Measurements from ENCODE around the gene MTNR1A.
"Not testable (repeated sequence)": the region's sequence is repeated elsewhere in the genome, so short reads cannot be mapped to it uniquely, and the experiment has no call there.

The MTNR1A gene

DNA sequence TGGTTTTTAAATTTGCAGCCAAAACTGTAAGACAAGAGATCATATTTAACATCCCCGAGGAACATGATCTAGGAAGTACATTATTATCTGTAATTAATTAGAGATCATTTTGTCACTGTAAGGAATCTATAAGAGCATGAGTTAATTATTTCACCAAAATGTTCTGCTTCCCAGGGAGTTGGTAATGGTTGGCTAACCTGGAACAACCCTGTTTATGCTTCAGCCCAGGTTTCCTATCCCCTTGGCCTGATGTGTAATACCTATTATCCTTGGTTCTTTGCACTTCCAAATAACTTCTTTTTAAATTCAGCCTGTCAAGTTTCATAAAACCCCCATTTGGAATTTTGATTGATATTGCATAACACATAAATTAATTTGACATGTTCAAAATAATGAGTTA, 6.4 kb upstream of the MTNR1A start:
- DNase-seq (ENCODE audit: low spot score) = no peak

GRCh38 chr4:186560647-186561046, 5.3 kb upstream of the MTNR1A start:
- DNase-seq (ENCODE audit: low spot score) = no peak

- DNase-seq (ENCODE audit: low spot score) = no peak
Observed at GRCh38 chr4:186557486-186557885, 2.1 kb upstream of the MTNR1A start.

GRCh38 chr4:186557061-186557460, 1.7 kb upstream of the MTNR1A start:
- DNase-seq (ENCODE audit: low spot score) = no peak

DNA sequence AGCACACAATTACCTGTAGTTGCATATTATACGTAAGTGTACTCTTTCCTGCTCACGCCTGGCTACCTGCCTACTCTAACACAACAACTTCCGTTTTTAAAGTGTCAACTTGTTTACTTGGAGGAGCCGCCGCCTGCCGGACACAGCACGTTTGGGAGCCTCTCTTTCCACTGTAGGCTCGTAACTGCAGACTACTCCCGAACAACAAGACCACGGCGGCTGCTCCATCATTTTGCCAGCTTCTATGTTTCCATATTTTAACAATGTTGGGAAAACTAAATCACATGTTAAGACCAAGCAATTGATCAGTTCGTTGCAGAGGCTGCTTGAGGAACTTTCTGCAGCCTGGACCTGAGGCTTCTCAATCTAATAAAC, 841 bp downstream of the MTNR1A start:
- DNase-seq (ENCODE audit: low spot score) = no peak

DNA sequence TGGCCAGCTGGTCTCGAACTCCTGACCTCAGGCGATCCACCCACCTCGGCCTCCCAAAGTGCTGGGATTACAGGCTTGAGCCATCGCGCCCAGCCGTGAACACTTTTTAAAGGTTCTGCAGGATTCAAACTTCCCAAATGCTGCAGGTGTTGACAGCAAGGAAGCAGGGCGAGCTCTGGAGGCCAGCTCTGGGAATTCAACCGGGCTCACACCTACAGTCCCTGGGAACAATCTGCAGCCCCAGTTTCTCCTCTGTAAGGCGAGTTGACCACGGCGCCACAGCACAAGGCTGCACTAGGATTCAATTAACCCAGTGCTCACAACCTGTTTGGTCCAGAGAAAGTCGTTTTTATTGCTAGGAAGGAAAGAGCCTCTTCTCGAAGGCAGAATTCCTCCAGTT, 1.6 kb downstream of the MTNR1A start:
- DNase-seq (ENCODE audit: low spot score) = no peak

DNA sequence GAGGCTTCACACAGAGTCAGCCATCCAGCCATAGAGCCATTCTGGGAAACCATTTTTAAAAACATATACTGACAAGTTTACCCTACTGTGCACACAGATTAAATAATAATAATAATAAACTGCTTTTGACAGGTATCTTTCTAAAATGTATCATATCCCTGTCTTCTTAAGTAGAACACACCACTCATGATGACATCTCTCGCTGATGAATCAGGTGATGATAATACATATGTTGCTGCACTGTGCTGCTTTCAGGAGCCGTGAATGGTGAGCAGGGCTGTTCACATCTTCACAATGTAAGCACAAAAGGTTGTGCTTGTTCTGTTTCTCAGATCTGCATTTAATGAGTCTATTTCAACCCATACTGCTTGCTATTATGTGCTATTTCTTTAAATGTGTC, 3.5 kb downstream of the MTNR1A start:
- no peak for DNase-seq (ENCODE audit: low spot score)

DNA sequence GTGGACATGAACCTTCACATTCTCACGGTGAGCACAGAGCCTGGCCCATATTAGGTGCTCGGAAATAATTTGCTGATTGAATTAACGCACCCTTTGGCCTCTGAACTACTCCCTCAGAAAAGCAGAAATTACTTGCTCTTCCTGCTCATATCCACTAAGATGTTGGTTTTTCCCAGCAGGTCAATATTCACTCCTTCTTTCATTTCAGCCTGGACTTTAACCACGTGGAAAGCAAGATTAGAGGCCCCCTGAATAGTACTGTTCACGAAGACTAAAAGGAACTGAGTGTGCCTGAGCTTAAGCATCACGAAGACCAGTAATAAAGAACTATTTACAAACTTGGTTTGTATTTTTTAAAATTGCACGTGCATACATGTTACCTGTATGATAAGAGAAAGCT, 9.9 kb downstream of the MTNR1A start:
- no peak for DNase-seq (ENCODE audit: low spot score)

DNA sequence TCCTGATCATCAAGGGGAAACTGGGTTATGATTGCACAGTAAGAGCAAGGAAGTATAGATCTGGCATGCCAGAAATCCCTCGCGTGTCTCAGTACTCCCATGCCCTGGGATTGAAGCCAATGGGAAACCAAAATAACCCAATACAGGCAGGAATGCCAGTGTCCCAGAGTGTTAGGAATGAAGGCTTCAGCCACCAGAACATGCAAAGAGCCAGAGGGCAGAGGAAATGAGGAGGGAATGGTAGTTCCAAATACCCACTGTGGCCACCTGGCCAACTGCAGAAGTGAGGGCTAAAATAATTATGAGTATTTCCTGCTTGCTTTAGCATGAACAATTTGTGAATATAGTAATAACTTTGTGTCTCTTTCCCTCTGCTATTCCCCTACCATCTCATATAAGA, 12.2 kb downstream of the MTNR1A start:
- DNase-seq (ENCODE audit: low spot score) = no peak

DNA sequence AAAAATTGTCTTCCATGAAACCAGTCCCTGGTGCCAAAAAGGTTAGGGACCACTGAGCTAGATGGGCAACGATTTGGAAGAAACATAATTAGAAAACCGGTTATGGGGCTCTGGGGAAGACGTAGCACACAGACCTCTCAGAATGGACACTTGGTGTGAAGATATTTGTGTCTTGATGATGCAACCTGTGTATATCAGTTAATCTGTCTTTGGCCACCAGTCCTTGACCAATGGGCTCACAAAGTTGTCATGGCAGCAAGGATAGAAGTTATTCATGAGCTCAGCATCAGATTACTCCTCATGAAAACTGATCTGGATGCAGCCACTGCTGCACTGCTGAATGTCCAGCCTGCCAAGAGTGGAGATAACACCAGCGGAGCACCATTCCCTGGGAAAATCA, 13.6 kb downstream of the MTNR1A start:
- DNase-seq (ENCODE audit: low spot score) = no peak

- no peak for DNase-seq (ENCODE audit: low spot score)
Observed at GRCh38 chr4:186537843-186538521, 17.4 kb downstream of the MTNR1A start.

DNA sequence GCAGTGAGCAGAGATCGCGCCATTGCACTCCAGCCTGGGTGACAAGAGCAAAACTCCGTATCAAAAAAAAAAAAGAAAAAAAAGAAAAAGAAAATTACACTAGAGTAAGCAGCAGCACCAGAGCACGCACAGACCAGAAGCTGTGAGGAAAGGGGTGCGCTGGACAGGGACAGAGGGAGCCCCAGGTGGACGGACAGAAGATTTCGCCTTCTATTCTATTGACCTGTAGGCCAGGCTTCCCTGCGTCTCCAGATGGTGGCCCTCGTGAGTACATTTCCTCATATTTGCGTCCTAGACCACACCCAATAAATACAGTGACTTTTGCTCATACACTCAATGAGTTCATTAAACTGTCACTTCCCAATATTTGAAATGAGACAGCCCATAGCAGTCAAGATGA, 19.1 kb downstream of the MTNR1A start:
- DNase-seq (ENCODE audit: low spot score) = no peak

DNA sequence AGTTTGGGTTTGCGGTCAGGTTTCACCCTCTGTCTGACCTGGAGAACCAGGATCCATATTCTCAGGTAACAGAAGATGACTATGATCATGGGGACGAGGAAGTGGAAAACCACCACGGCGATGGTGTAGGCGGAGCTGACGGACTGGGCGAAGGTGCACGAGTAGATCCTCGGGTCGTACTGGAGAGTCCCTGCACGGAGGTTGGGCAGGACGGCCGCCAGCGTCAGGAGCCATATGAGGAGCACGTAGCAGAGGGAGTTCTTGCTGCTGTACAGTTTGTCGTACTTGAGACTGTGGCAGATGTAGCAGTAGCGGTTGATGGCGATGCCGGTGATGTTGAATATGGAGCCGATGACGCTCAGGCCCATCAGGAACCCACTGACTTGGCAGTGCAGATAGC, 21.3 kb downstream of the MTNR1A start:
- DNase-seq (ENCODE audit: low spot score) = no peak

DNA sequence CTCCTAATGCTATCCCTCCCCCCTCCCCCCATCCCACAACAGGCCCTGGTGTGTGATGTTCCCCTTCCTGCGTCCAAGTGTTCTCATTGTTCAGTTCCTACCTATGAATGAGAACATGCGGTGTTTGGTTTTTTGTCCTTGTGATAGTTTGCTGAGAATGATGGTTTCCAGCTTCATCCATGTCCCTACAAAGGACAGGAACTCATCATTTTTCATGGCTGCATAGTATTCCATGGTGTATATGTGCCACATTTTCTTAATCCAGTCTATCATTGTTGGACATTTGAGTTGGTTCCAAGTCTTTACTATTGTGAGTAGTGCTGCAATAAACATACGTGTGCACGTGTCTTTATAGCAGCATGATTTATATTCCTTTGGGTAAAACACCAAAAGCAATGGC, 31.4 kb downstream of the MTNR1A start:
- not testable (repeated sequence) for DNase-seq (ENCODE audit: low spot score)

DNA sequence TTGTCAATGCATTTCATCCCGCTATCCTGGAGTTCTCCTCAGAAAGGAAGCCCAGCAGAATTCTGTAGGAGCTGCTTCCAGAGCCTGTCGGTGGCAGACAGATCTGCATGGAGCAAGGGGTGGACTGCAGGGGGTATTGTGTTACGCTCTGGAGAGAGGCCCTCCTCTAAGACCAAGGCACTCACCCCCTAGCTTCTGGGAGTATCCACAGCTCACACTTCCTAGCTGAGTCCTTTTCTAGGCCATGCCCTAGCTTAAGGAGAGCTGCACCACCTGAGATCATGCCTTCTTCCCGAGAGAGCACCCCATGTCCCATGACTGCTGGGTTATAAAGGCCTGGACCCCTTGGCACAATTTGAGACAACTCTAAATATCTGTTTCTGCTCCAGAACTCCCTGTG, 39.1 kb downstream of the MTNR1A start:
- no peak for DNase-seq (ENCODE audit: low spot score)

DNA sequence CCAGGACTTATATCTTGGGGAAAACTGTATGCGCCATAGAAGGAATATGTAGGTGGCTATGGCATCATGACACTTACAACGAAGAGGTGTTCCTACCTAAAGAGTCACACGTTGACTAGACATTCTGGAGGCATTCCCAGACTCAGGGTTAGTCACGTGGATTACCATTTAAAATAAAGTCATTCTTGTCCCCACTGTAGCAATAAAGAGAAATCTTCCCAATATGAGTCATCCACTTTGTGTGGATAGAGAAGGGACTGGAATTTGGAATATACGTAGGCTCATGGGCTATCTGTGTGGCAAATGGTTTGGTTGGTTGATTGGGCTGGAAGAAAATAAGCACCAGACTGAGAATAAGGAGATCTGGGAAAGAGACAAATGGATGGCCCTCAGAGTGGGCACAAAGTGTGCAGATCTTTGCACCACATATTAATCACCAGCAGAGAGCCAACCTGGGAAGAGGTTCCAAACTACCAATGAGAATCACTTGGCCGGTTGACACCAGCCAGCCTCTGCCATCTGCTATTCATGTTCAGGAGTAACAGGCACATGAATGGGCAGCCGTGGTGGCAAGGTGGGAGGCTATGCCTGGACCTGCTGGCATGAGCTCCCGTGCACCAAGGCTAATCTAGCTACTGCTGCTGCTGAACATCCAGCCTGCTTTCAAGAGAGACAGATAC, 41.0 kb downstream of the MTNR1A start:
- no peak for DNase-seq (ENCODE audit: low spot score)

DNA sequence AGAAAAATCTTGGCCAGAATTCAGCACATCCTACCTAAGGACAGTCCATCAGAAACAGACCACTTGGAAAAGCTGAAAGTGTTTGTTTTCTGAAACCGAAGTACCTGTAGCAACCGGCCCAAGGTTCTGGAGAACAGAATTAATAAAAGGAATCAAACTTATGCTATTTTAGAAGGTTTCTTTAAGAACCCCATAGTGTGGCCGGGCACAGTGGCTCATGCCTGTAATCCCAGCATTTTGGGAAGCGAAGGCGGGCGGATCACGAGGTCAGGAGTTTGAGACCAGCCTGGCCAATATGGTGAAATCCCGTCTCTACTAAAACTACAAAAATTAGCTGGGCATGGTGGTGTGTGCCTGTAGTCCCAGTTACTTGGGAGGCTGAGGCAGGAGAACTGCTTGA, 50.6 kb downstream of the MTNR1A start:
- DNase-seq (ENCODE audit: low spot score) = not testable (repeated sequence)

DNA sequence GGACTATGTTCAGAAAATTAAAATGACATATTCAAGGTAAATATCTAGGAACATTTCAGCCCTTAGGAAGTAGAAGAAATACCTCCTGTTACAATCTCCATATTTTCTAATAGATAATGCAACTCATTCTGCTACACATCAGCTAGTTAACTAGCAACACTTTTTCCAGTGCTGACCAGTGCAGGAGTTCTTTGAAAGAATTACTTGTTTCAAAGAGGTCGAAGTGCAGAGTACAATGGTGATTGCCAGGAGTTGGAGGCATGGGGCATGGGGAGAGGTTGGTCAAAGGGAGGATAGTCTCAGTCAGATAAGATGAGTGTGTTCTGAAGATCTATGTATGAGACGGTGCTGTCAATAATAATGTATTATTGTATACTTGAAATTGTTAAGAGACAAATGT, 53.1 kb downstream of the MTNR1A start:
- no peak for DNase-seq (ENCODE audit: low spot score)

DNA sequence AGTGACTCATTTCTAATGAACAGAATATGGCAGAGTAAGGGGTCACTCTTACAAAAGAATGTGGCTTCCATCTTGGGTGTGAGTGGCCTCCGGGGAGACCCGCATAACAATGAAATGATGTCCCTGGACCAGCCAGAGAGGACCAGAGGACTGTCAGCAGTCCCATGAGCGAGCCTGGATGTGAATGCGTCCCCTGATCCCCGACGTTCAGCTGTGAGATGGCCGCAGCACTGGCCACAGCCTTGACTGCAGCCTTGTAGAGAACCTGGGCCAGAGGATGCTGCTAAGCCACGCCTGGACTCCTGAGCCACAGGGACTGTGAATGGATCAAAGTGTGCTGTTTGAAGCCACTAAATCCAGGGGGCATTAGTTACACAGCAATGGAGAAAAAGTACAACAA, 53.8 kb downstream of the MTNR1A start:
- DNase-seq (ENCODE audit: low spot score) = no peak

DNA sequence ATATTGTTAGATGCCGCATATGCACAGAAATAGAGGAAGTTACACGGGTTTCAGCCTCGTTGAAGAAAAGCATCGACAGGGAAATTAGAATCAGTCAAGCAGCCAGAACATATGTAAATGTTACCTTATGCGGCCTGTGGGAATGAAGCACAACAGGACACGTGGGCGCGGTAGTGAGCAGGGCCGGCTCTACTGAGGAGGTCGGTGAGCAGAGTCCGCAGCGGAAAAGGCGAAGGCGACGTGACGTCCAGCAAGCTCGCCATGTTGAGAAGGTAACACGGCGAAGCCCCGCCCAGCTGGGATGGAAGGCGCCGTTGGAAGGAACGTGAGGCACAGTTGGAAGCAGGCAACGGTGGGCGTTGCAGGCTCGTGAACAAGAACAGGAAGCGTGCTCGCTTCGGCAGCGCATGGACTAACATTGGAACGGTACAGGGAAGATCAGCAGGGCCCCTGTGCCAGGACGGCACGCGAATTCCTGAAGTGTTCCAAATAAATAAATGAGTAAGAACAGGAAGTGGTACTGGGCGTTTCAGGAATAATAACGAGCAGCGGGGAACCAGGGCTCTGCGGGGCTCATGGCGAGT, 54.6 kb downstream of the MTNR1A start:
- no peak for DNase-seq (ENCODE audit: low spot score)

DNA sequence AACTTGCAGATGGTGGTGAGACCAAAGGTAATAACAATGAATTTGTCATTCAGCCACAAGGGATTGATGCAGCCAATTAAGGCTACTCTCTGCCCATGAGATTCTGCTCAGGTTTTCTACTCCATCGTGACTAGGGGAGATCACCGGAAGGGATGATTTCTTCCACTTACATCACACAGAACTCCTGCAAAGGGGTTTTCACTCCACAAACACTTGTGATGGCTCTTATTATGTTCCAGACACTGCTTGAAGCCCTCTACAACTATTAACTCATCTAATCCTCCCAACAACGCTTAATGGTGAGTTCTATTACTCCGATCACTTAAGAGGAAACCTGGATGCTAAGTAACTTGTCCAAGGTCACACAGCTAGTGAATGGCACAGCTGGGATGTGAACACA, 55.9 kb downstream of the MTNR1A start:
- DNase-seq (ENCODE audit: low spot score) = no peak

GRCh38 chr4:186497043-186497442, 58.3 kb downstream of the MTNR1A start:
- no peak for DNase-seq (ENCODE audit: low spot score)

GRCh38 chr4:186494496-186494895, 60.9 kb downstream of the MTNR1A start:
- no peak for DNase-seq (ENCODE audit: low spot score)

GRCh38 chr4:186487726-186488125, 67.6 kb downstream of the MTNR1A start:
- no peak for DNase-seq (ENCODE audit: low spot score)

Data from CD4-positive, alpha-beta T cell treated with Interleukin-6 at 100 ng/mL for 8 hours (primary cell).